ENCODE results near the gene CST7.

The CST7 gene

GRCh38 chr20:24916412-24916811 is 32.7 kb upstream of the CST7 start:
- DNase-seq (ENCODE audit: low read depth in 1 of 2, low spot score in 1 of 2): no peak
- Histone ChIP-seq H3K27me3 (ENCODE audit: insufficient read depth, poor library complexity, severe bottlenecking) (no peaks in the 10 kb centered on the region), H3K4me3 (replicated peaks; ENCODE audit: insufficient read depth, low read length) (no peak overlapping the region), H3K27ac (replicated peaks) (no peak overlapping the region)
- TF ChIP-seq REST (IDR thresholded peaks at IDR 0.05; ENCODE audit: insufficient replicate concordance, low read depth) (no peak), GABPA (IDR thresholded peaks at IDR 0.05; ENCODE audit: low read depth) (no peak), POLR2AphosphoS5 (IDR thresholded peaks at IDR 0.05; ENCODE audit: low read depth) (no peak), SPI1 (IDR thresholded peaks at IDR 0.05; ENCODE audit: borderline replicate concordance, low read depth) (no peak)
- TF ChIP-seq, protein P1, sequence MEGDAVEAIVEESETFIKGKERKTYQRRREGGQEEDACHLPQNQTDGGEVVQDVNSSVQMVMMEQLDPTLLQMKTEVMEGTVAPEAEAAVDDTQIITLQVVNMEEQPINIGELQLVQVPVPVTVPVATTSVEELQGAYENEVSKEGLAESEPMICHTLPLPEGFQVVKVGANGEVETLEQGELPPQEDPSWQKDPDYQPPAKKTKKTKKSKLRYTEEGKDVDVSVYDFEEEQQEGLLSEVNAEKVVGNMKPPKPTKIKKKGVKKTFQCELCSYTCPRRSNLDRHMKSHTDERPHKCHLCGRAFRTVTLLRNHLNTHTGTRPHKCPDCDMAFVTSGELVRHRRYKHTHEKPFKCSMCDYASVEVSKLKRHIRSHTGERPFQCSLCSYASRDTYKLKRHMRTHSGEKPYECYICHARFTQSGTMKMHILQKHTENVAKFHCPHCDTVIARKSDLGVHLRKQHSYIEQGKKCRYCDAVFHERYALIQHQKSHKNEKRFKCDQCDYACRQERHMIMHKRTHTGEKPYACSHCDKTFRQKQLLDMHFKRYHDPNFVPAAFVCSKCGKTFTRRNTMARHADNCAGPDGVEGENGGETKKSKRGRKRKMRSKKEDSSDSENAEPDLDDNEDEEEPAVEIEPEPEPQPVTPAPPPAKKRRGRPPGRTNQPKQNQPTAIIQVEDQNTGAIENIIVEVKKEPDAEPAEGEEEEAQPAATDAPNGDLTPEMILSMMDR (IDR thresholded peaks at IDR 0.05; ENCODE audit: insufficient read depth, low read length): no peak

DNA sequence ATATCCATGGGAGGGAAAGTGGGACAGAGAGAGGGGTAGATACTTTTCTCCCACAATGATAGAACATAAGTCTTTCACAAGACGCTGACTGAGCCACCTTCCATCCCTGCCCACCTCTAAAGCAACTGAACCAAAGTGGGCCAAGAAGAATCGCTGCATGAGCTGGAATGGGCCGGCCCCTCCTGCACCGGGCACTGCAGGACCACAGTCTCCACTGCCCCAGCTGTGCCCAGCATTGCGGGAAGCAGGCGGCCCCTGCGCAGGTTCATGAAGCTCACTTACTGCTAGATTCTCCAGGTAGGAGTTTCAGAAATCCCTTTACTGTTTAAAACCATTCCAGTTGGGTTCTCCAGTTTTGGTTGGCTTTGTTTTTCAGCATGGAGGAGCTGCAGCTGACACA is 32.0 kb upstream of the CST7 start:
- Histone ChIP-seq H3K27ac (replicated peaks) (no peak overlapping the region), H3K4me3 (replicated peaks; ENCODE audit: insufficient read depth, low read length) (no peak overlapping the region), H3K27me3 (ENCODE audit: insufficient read depth, poor library complexity, severe bottlenecking) (no peaks in the 10 kb centered on the region)
- DNase-seq (ENCODE audit: low read depth in 1 of 2, low spot score in 1 of 2): no peak
- TF ChIP-seq POLR2AphosphoS5 (IDR thresholded peaks at IDR 0.05; ENCODE audit: low read depth) (no peak), GABPA (IDR thresholded peaks at IDR 0.05; ENCODE audit: low read depth) (no peak), SPI1 (IDR thresholded peaks at IDR 0.05; ENCODE audit: borderline replicate concordance, low read depth) (no peak), REST (IDR thresholded peaks at IDR 0.05; ENCODE audit: insufficient replicate concordance, low read depth) (no peak)
- TF ChIP-seq, protein P1 (IDR thresholded peaks at IDR 0.05; ENCODE audit: insufficient read depth, low read length): no peak

GRCh38 chr20:24917797-24918578 is 31.1 kb upstream of the CST7 start:
- TF ChIP-seq, protein P1 (IDR thresholded peaks at IDR 0.05; ENCODE audit: insufficient read depth, low read length): peak; percentile 76
- no peak for TF ChIP-seq REST (IDR thresholded peaks at IDR 0.05; ENCODE audit: insufficient replicate concordance, low read depth)
- Histone ChIP-seq H3K27ac (replicated peaks) (no peak overlapping the region), H3K27me3 (ENCODE audit: insufficient read depth, poor library complexity, severe bottlenecking) (no peaks in the 10 kb centered on the region), H3K4me3 (replicated peaks; ENCODE audit: insufficient read depth, low read length) (no peak overlapping the region)
- DNase-seq (ENCODE audit: low read depth in 1 of 2, low spot score in 1 of 2): peak; percentile 42 to 51
